ENCODE results near the gene SLC16A14.
A peak's percentile ranks its signal among the peaks of the same experiment; 100 is the strongest.

DNA sequence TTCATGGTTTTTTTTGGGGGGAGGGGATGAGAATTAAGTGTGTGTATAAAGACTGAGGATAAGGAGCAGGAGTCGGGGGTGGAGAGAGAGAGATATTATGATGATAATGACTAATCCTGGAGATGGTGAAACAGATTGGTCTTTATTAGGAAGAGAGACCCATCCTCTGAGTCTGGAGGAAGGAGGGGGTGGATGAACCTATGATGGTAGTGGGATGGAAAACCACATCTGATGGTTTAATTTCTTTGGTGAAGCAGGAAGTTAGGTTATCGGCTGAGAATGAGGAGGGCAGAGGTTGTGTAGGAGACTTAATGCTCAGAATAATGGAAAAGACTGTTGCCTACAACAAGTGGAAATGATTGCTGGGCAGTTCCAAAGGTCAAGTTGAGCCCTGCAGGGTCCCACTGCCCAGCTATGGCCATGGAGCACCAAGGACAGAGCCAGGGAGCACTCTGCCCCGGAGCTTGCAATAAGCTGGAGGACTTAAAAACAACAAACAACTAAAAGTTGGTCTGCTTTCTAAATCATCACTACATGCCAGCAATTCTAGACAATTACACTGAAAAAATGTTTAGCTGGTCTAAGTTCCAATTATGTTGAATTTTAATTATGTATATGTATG, 7.9 kb downstream of the SLC16A14 start:
- TF ChIP-seq, protein P1, sequence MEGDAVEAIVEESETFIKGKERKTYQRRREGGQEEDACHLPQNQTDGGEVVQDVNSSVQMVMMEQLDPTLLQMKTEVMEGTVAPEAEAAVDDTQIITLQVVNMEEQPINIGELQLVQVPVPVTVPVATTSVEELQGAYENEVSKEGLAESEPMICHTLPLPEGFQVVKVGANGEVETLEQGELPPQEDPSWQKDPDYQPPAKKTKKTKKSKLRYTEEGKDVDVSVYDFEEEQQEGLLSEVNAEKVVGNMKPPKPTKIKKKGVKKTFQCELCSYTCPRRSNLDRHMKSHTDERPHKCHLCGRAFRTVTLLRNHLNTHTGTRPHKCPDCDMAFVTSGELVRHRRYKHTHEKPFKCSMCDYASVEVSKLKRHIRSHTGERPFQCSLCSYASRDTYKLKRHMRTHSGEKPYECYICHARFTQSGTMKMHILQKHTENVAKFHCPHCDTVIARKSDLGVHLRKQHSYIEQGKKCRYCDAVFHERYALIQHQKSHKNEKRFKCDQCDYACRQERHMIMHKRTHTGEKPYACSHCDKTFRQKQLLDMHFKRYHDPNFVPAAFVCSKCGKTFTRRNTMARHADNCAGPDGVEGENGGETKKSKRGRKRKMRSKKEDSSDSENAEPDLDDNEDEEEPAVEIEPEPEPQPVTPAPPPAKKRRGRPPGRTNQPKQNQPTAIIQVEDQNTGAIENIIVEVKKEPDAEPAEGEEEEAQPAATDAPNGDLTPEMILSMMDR (IDR thresholded peaks at IDR 0.05): no peak
- TF ChIP-seq SIN3A (IDR thresholded peaks at IDR 0.05; ENCODE audit: borderline replicate concordance, low read depth, low read length) (no peak), POLR2AphosphoS5 (IDR thresholded peaks at IDR 0.05; ENCODE audit: low read depth, low read length) (no peak), EZH2phosphoT487 (IDR thresholded peaks at IDR 0.05; ENCODE audit: borderline replicate concordance, low read depth) (no peak), EP300 (IDR thresholded peaks at IDR 0.05; ENCODE audit: borderline replicate concordance in 1 of 2, low read depth in 1 of 2, low read length in 1 of 2) (no peak), TAF1 (IDR thresholded peaks at IDR 0.05; ENCODE audit: borderline replicate concordance, low read depth, low read length) (no peak), FOXJ3 (CRISPR knock-in tag; IDR thresholded peaks at IDR 0.05) (no peak), JUND (IDR thresholded peaks at IDR 0.05) (no peak), GABPA (IDR thresholded peaks at IDR 0.05; ENCODE audit: low read depth) (no peak), YY1 (IDR thresholded peaks at IDR 0.05; ENCODE audit: low read depth) (no peak), SMC3 (IDR thresholded peaks at IDR 0.05; ENCODE audit: low read depth, low read length) (no peak)
- TF ChIP-seq, protein P2, sequence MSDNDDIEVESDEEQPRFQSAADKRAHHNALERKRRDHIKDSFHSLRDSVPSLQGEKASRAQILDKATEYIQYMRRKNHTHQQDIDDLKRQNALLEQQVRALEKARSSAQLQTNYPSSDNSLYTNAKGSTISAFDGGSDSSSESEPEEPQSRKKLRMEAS (IDR thresholded peaks at IDR 0.05; ENCODE audit: low read depth): no peak
- TF ChIP-seq, protein P3, sequence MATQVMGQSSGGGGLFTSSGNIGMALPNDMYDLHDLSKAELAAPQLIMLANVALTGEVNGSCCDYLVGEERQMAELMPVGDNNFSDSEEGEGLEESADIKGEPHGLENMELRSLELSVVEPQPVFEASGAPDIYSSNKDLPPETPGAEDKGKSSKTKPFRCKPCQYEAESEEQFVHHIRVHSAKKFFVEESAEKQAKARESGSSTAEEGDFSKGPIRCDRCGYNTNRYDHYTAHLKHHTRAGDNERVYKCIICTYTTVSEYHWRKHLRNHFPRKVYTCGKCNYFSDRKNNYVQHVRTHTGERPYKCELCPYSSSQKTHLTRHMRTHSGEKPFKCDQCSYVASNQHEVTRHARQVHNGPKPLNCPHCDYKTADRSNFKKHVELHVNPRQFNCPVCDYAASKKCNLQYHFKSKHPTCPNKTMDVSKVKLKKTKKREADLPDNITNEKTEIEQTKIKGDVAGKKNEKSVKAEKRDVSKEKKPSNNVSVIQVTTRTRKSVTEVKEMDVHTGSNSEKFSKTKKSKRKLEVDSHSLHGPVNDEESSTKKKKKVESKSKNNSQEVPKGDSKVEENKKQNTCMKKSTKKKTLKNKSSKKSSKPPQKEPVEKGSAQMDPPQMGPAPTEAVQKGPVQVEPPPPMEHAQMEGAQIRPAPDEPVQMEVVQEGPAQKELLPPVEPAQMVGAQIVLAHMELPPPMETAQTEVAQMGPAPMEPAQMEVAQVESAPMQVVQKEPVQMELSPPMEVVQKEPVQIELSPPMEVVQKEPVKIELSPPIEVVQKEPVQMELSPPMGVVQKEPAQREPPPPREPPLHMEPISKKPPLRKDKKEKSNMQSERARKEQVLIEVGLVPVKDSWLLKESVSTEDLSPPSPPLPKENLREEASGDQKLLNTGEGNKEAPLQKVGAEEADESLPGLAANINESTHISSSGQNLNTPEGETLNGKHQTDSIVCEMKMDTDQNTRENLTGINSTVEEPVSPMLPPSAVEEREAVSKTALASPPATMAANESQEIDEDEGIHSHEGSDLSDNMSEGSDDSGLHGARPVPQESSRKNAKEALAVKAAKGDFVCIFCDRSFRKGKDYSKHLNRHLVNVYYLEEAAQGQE (IDR thresholded peaks at IDR 0.05; ENCODE audit: low read depth, low read length): peak; percentile 35; the same call in 1 of the 2 replicates

Measured in SK-N-SH (cell line).